ENCODE results near the gene LOXL3. TPM values are rescaled to one million over a fixed set of nuclear protein-coding genes. Genes with fewer than 3 reads are reported as not detected.

Gene LOXL3, protein sequence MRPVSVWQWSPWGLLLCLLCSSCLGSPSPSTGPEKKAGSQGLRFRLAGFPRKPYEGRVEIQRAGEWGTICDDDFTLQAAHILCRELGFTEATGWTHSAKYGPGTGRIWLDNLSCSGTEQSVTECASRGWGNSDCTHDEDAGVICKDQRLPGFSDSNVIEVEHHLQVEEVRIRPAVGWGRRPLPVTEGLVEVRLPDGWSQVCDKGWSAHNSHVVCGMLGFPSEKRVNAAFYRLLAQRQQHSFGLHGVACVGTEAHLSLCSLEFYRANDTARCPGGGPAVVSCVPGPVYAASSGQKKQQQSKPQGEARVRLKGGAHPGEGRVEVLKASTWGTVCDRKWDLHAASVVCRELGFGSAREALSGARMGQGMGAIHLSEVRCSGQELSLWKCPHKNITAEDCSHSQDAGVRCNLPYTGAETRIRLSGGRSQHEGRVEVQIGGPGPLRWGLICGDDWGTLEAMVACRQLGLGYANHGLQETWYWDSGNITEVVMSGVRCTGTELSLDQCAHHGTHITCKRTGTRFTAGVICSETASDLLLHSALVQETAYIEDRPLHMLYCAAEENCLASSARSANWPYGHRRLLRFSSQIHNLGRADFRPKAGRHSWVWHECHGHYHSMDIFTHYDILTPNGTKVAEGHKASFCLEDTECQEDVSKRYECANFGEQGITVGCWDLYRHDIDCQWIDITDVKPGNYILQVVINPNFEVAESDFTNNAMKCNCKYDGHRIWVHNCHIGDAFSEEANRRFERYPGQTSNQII
- total RNA-seq (2014; rRNA removed; shearing (Covaris generic)), result 93.6 and 108 TPM in 2 replicates

DNA sequence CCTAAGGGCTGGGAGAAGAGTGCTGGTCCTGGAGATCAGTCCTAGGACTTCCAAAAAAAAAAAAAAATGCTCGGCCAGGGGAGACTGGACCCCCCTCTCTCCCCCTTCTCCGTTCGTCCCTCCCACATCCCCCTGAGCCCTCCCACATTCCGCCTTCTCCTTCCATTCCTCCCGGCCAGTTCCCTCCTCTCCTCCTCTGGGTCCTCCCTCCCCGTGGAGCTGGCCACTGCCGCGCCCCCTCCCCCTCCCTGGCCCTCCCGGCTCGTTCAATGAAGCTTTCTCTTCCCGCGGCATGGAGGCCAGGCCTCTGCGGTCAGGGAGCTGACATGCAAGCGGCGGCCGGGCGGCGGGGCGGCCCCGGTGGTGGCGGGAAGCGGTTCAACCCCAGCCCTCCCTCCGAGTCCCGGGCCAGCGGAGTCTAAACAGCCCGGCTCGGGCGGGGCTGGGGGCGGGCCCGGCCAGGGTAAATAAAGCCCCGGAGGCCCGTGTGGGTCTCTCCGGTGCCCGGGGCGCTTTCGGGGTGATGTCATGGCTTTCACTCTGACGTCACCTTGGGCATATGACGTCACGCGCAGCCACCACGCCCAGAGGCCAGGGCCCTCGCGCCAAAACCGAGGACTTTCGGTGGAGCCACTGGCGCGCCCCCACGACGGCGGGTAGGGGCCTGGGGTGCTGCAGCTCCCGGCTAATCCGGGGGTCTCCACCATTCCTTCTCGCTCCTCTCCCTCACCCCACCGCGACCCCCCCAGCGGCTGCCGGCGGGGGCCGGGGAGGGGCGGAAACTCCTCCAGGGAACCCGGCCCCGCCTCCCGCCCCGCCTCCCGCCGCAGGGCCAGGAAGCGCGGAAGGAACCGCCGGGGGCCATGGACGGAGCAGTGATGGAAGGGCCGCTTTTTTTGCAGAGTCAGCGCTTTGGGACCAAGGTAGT is at the start of gene LOXL3, which contains the start of gene DOK1:
LOXL3 (minus strand) TSS at position 51 of the 928 bp plus-strand sequence. CDS start 1,308 bp downstream, outside the sequence.
DOK1 (plus strand) TSS at position 829 of the 928 bp plus-strand sequence; CDS start at position 864, 35 bp downstream.
- peak; percentile 96 for DNase-seq (ENCODE audit: low read depth)

DNA sequence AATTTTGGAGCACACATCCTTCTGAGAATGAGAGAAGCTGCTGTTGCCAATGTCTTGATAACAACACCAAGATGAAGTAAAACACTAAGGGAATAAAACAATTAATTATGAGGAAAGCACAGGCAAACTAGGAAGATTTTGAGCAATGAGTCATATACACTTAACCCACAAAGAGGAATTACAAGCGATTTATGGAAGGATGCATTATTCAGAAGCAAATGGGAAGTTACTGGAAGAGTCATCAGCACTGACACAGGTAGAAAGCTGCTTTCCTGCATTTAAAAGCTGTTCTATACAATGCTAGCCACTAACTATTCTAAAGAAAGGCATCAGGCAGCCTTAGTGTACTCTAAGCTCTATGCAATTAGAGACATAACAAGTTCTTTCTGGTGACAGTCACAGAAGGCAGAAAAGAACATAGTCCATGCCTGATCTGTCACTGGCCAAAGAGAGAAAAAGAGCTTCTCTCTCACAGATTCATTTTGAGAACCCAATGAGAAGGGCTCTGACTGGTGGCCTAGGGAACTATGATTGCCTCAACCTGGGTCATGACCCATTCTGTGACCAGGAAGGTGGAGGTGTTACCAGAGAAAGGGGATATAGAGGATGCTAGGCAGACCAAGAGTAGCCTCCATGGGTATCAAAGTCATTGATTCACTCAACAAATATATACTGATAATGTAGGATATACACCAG is 49.0 kb upstream of the LOXL3 start:
- DNase-seq (ENCODE audit: low read depth), result peak; percentile 57

DNA sequence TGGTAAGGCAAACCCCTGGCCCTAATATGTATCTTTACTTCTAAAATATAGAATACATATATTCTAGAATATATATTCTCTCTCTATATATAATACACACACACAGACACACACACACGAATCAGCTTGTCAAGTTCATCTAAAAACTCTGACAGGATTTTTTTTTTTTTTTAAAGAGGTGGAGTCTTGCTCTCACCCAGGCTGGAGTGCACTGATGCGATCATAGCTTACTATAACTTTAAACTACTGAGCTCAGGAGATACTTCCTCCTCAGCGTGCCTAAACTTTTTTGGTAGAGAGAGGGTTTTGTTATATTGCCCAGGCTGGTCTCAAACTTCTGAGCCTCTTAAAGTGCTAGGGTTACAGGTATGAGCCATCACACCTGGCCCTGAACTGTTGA is 45.9 kb upstream of the LOXL3 start:
- DNase-seq (ENCODE audit: low read depth), result no peak

DNA sequence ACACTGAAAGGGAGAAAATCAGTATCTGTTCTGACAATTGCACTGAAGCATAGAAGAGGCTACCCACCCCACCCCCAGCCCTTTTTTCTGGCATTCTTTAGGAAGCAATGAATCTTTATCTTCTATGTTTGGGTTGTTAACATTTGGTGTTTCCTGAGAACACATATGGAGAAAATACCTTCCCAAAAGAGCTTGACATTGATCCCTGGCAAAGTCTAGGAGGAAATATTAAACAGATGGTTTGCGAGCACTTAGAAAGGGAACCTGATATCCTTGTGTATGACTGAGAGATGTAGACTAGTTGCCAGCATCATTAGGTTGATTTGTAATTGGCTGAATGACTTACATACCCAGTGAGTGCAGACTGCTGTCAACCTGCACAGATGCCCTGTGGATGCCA is 43.7 kb upstream of the LOXL3 start:
- peak; percentile 14 for DNase-seq (ENCODE audit: low read depth)

DNA sequence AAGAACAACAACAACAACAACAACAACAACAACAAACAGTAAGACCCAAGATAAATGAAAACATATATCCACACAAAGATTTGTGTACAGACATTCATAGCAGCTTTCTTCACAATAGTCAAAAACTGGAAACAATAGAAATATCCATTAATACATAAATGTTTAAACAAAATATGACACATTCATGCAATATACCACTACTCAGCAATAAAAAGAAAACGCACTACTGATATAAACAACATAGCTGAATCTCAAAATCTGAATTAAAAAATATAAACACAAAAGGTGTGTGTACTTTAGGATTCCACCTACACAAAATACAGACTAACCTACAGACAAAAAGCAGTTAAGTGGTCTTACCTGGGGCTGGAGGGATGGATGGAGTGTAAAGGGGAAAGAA is 42.8 kb upstream of the LOXL3 start:
- DNase-seq (ENCODE audit: low read depth), result no peak

DNA sequence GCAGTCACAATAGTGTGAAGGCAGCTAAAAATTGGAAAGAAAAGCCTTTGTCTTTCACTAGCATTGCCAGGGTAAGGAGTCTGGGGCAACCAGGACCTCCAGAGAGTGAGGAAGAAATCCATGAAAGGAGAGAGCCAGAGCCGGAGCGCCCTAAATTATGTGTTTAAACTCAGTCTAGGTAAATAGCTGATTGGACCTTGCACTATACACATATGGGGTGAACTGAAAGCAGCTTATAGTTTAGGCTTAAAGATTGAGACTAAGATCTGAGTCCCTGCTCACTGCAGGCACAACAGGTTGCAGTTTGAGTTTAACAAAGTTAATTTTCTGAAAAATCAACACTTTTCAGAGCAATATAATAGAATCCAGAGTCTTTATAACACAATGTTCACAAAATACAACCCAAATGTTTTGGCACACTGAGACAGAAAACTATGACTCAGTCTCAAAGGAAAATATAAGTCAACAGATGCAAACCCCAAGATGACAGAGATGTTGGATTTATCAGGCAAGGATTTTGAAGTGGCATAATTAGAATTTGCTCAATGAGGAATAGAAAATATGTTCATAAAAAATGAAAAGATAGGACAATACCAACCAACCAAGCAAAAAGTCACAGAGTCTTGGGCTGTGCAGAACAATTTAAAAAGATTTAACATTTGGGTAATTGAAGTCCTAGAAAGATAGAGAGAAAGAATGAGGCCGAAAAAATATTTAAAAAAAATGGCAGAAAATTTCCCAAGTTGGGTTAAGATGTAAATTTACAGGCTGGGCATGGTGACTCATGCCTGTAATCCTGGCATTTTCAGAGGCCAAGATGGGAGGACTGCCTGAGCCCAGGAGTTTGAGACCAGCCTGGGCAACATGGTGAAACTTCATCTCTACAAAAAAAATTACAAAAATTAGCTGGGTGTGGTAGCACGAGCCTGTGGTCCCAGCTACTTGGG is 40.4 kb upstream of the LOXL3 start:
- peak; percentile 21 for DNase-seq (ENCODE audit: low read depth)

DNA sequence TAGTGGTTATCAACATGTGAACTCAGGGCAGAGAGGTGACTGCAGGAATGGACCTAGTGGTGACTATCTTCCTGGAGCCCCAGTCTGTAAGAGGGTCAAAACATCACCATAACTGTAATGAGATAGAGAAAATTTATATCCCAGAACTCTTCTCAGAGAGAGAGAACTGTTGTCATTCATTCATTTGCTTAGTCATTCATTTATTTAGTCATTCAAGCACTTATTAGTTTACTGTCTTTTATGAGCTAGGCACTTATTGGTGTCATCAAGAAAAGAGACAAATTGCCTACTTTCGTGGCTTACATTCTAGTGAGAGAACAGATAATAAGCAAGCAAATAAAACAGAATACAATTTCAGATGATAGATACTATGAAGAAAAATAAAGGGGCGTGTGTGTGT is 34.9 kb upstream of the LOXL3 start:
- no peak for DNase-seq (ENCODE audit: low read depth)

DNA sequence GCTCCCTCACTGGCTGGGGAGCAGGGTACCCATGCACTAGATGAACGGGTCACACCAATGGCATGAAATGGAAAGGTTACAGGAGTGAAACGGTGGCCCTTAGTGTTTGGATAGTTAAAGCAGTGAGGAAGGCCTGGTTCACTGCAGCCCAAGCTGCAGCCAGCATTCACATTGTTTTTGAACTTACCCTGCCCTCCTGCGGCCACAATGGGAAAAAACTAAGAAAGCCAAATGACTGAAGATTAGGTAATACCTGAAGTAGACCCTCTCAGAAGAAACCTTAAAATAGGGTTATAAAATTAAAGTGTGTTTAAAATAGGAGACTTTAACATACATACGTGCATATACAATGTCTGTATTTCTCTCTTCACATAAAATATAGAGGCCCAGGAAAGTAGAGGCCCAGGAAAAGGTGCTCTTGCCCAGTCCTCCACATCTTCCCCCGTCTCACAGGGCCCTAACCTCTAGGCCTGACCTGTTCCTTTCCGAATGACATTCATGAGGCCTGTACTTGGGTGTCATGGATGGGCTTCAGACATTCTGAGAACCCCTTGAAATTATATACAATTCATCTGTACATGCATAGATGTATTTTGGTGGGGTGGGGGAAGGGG is 34.0 kb upstream of the LOXL3 start:
- DNase-seq (ENCODE audit: low read depth), result peak; percentile 73

DNA sequence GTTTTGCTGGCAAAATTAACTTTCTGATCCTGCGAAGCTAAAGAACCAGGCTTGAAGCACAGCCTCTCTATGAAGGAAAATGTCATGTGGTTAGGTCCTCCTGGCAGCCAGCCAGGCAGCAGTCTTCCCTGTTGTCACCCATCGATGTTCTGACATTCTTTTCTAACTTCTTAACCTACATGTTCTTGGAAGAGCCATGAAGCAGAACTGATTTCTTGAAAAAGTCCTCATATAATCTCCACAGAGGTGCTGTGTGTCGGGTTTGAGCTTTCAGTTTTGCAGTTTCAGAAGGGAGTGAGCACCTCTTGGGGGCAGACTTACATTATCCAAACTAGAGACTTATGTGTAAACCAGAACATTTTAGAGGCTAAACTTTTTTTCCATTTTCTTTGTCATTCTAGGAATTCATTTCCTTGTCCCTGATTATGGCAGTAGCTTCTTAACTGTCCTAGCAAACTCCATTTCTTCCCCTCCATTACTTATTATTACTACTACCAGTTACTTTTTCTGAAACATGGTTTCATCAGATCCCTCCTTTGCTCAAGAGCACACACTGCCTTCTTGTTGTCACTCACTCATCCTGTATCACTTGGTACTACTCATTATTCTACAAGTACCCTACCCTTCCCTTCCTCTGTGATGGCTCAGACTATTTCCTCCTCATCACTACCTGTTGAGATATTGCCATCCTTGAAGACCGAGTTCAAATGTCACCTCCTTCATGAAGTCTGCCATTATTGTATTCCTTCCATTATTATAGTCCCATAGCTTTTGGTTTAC is 31.9 kb upstream of the LOXL3 start:
- DNase-seq (ENCODE audit: low read depth), result peak; percentile 45

DNA sequence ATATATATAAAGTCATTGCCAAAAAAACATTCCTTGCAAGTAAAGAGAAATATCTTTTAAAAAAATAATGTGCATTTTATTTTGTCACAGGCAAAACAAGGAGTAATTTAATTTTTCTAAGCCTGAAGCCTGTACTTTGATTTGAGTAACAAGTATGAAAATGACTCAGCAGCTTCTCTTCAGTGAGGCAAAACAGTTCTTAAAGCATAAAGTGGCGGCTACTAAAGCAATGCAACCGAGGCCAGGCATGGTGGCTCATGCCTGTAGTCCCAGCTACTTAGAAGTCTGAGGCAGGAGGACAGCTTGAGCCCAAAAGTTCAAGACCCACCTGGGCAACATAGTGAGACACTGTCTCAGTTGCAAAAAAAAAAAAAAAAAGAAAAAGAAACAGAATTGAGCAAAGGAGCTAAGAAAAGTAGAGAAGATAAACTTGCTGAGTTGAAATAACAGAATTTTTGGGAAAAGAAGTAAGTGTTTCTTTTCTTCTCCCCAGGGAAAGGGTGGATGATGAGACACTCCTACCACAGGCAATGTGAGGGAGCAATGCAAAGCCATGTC is 30.4 kb upstream of the LOXL3 start:
- DNase-seq (ENCODE audit: low read depth), result peak; percentile 57

DNA sequence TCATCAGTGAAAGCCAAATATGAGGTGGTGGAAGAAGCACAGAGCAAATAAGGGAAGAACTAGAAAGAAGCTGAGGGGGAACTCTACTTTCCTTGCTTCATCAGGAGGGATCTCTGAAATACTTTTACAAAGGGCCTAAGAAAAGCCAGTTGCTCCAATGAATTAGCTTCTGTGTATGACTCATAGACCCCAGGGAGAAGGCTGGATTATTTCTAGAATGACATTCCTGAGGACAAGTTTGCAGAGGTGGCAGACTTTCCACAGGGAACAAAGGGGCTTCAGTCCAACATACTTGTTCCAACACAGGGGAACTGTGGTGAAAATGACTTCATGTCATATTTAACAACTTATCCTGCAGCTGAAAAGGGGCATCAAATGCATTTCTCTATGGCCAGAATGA is 29.8 kb upstream of the LOXL3 start:
- DNase-seq (ENCODE audit: low read depth), result peak; percentile 85

DNA sequence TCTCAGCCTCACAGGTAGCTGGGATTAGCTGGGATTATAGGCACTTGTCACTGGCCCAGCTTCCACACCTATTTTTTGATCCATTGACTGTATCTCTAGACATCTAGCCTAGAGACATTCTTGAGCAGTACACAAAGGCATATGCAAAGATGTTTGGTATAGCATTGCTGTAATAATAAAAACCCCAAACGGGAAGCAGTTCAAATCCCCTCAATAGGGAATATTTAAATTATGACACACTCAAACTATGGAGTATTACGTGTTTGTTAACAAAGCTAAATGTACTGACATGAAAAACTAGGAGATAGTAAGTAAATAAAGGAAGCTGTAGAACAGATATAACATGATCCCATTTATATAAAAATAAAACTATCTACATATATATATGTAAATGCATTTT is 28.4 kb upstream of the LOXL3 start:
- no peak for DNase-seq (ENCODE audit: low read depth)

DNA sequence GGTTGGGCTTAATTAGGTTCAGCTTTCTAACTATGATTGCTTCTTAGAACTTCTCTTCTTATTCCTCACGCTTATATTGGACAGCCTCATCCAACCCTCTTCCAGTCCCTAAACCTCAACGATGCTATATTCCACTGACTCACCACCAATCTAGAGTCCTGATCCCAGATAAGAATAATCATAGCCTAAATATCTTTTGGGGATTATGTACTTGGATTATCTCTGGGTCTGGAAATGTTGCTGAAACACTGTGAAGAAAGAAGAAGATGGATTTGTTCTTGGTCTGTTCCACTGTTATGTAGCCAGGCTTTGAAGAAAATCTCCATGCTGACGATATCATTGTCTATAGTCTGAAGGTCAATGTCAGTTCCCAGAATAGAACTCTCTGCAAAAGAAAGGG is 27.7 kb upstream of the LOXL3 start:
- DNase-seq (ENCODE audit: low read depth), result no peak

DNA sequence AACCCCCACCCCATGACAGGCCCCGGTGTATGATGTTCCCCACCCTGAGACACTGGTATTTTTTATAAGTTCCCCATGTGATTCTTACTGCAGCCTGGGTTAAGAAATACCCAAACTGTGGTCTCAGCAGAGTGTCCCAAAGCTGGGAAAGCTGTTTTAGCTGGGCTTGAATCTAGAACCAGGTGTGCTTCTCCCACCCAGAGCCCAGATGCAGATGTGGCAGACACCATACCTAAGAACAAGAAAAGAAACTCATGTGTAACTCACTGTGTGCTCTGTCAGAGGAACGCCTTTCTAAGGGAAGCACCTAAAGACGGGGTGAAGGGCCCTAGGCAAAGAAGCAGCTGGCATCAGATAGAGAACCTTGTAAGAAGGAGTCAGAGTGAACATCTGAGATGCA is 24.7 kb upstream of the LOXL3 start:
- DNase-seq (ENCODE audit: low read depth), result no peak

DNA sequence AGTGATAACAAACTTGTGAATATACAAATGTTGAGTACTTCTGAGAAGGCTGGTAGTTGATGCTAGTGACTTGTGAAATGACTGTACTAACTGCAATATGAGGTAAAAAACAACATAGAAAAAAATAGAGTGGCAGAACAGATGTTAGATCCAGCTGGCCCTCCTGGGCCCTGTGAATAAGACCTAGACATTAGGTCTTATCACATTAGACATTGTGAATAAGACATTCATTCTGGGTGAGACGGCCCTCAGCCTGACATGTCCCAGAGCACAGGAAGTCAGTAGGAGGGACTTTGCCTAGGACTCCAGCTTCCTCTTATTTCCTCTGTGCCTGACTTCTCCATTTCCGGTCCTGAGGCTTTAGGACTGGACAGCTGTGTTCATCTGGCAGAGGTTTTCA is 23.7 kb upstream of the LOXL3 start:
- peak; percentile 48 for DNase-seq (ENCODE audit: low read depth)

DNA sequence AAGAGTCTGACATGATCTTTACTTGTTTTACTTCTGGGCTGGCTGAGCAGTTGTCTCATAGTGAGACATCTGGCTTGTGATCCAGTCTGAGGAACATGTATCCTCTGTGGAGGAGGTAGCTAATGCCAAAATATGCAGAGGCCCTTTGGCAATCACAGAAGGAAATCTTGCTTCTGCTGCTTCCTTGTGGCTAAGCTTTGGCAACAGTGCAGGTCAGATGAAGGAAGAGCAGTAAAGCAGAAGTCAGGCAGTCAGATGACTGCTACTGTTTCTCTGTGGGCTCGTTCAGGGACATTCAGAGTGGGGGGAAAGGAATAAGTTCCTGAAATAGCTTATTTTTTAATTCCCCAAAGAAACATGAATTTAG is 23.1 kb upstream of the LOXL3 start:
- DNase-seq (ENCODE audit: low read depth), result peak; percentile 75

DNA sequence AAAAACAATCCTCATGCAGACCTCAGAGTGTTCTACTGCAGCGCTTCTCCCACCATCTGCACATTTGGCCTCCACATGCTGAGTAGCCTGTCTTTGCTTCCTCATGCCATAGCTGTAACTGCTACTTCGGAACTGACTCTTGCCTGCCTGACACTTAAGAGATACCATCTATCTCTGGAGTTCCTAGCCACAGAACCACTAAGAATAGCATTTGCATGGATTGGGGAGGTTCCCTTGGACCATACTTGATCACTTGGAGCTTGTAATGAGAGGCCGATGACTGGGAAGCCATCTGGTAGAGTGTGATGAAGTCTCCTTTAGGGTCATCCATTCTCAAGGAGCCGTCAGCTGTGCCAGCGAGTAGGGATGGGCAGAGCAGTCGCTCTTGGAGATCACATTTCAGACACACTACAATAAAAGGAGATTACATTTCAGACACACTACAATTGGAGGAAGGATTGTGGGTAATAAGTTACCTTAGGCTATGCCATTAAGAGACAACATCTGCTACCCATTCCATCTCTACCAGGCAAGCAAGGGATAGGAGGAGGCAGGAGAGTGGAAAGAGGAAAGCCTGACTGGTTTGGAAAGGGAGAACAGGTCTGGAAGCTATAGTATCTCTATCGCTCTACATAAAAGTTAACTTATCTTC is 22.6 kb upstream of the LOXL3 start:
- DNase-seq (ENCODE audit: low read depth), result peak; percentile 81

DNA sequence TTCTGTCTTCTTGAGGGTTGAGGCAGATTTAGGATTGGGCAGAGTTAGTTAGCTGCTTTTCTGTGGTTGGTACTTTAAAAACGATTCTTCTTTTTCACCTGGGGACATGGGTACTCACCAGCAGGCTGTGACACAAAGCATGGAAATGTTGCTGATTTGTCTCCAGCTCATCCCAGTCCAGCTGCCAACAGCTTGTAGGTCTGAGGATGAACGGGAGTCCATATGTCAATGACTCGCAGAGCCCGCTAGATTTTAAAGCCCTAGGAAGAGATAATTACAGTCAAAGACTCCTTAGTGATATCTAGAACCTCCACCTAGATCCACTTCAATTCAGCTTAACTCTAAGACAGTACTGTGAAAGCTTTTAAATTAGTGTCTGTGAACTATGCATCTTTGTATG is 21.6 kb upstream of the LOXL3 start:
- no peak for DNase-seq (ENCODE audit: low read depth)
